Loucy (cell line): ENCODE measurements around the gene GCFC2.

ENCODE experiments used
- CTCF ChIP-seq: fragments of 200-600 bp; sonication (generic); conservative IDR thresholded peaks from 2 replicates; pipeline ENCODE4 v1.5.1; 2014; ENCODE audit warnings: mild to moderate bottlenecking, antibody characterized with exemption, low read length
- EZH2phosphoT487 ChIP-seq: fragments of 200-600 bp; IDR thresholded peaks from 2 replicates; pipeline ENCODE4 v1.6.1; 2018; ENCODE audit warnings: antibody characterized with exemption, mild to moderate bottlenecking, moderate library complexity, borderline replicate concordance

GRCh38 chr2:75614162-75614651, 96.5 kb downstream of the GCFC2 start:
- TF ChIP-seq CTCF (no peak), EZH2phosphoT487 (no peak)
